ENCODE results near the gene MEIOSIN. TPM values are rescaled to one million over a fixed set of nuclear protein-coding genes. Genes with fewer than 3 reads are reported as not detected.
A peak's percentile ranks its signal among the peaks of the same experiment; 100 is the strongest.

Gene MEIOSIN
- total RNA-seq, 4 donors from 2014 or later, result not detected

- Histone ChIP-seq H3K36me3 (no peaks in the 10 kb centered on the region), H3K27me3 (no peaks in the 10 kb centered on the region), H3K4me1 (peaks cover 6 to 27% (median 16%) of the 10 kb centered on the region in 4 donors), H3K4me3 (peak within 1 kb of the TSS; percentile 74 to 98 (median 86)), H3K27ac (peak within 1 kb of the TSS; percentile 79 to 93 (median 84)), H3K9me3 (no peaks in the 10 kb centered on the region)
- in situ Hi-C loops (cut with MboI; ENCODE audit: low pct_ligation_motif_present in 1 of 4, low pct_unique_long_range_greater_than_20kb in 1 of 4, low sequenced_read_pairs in 3 of 4) (no loop called here), intact Hi-C loops (cut with DNase I; ENCODE audit: low total_unique reads) (no loop called here)
- WGBS, 2 donors (ENCODE audit: low coverage in 1 of 2), result 2% methylated on average over 21 to 44 of the region's 48 CpGs
- TF ChIP-seq POLR2A (IDR thresholded peaks at IDR 0.05) (peak; percentile 93), EP300 (IDR thresholded peaks at IDR 0.05; ENCODE audit: low read depth) (no peak), CTCF (IDR thresholded peaks at IDR 0.05) (peak in 2 of 5 experiments; percentile 3 to 12), POLR2AphosphoS5 (IDR thresholded peaks at IDR 0.05) (peak; percentile 88 to 95 (median 95))
- peak; percentile 97 for DNase-seq
These were observed 2.6 kb upstream of the MEIOSIN start, which contains the start of gene FBXO46 for GRCh38 chr19:45730368-45731288. FBXO46 (minus strand) TSS chr19:45730896; CDS start chr19:45713495, 17,401 bp downstream.

- Histone ChIP-seq H3K4me1 (no peaks in the 10 kb centered on the region), H3K36me3 (no peaks in the 10 kb centered on the region), H3K27ac (no peak overlapping the region), H3K9me3 (no peaks in the 10 kb centered on the region), H3K4me3 (no peak overlapping the region), H3K27me3 (no peaks in the 10 kb centered on the region)
- no peak for TF ChIP-seq POLR2AphosphoS5 (IDR thresholded peaks at IDR 0.05)
- in situ Hi-C loops (cut with MboI; ENCODE audit: low pct_ligation_motif_present in 1 of 4, low pct_unique_long_range_greater_than_20kb in 1 of 4, low sequenced_read_pairs in 3 of 4), result no loop called here
- intact Hi-C loops (cut with DNase I; ENCODE audit: low total_unique reads), result no loop called here
- DNase-seq, result no peak
- 86% methylated on average over 10 of the region's 10 CpGs; no CpG with 5 or more reads in 1 of the 2 donors for WGBS, 2 donors (ENCODE audit: low coverage in 1 of 2)
These were observed 6.5 kb downstream of the MEIOSIN start for GRCh38 chr19:45739498-45740439.

GRCh38 chr19:45742969-45743368 is 9.7 kb downstream of the MEIOSIN start:
- intact Hi-C loops (cut with DNase I; ENCODE audit: low total_unique reads), result no loop called here
- no peak for DNase-seq

GRCh38 chr19:45745606-45746005 is 12.4 kb downstream of the MEIOSIN start:
- TF ChIP-seq POLR2A (IDR thresholded peaks at IDR 0.05) (no peak), EP300 (IDR thresholded peaks at IDR 0.05; ENCODE audit: low read depth) (no peak), CTCF (IDR thresholded peaks at IDR 0.05) (no peak), POLR2AphosphoS5 (IDR thresholded peaks at IDR 0.05) (no peak)
- H3K4me1 ChIP-seq, result no peaks in the 10 kb centered on the region
- no peak overlapping the region for H3K27ac ChIP-seq
- DNase-seq, result no peak
- 88 to 100% methylated on average over 4 to 6 of the region's 6 CpGs for WGBS, 2 donors (ENCODE audit: low coverage in 1 of 2)
- H3K36me3 ChIP-seq, result no peaks in the 10 kb centered on the region
- H3K9me3 ChIP-seq, result no peaks in the 10 kb centered on the region
- intact Hi-C loops (cut with DNase I; ENCODE audit: low total_unique reads), result no loop called here
- H3K4me3 ChIP-seq, result no peak overlapping the region
- H3K27me3 ChIP-seq, result no peaks in the 10 kb centered on the region
- in situ Hi-C loops (cut with MboI; ENCODE audit: low pct_ligation_motif_present in 1 of 4, low pct_unique_long_range_greater_than_20kb in 1 of 4, low sequenced_read_pairs in 3 of 4), result no loop called here

More at GRCh38 chr19:45742969-45743368, 9.7 kb downstream of the MEIOSIN start:
- H3K4me3 ChIP-seq, result no peak overlapping the region
- no peaks in the 10 kb centered on the region for H3K27me3 ChIP-seq
- H3K4me1 ChIP-seq, result no peaks in the 10 kb centered on the region
- H3K27ac ChIP-seq, result no peak overlapping the region
- TF ChIP-seq EP300 (IDR thresholded peaks at IDR 0.05; ENCODE audit: low read depth), result no peak
- TF ChIP-seq POLR2AphosphoS5 (IDR thresholded peaks at IDR 0.05), result no peak
- TF ChIP-seq CTCF (IDR thresholded peaks at IDR 0.05), result no peak
- no peak for TF ChIP-seq POLR2A (IDR thresholded peaks at IDR 0.05)
- no peaks in the 10 kb centered on the region for H3K9me3 ChIP-seq
- WGBS, 2 donors (ENCODE audit: low coverage in 1 of 2), result 57 to 71% methylated on average over 2 to 4 of the region's 4 CpGs
- in situ Hi-C loops (cut with MboI; ENCODE audit: low pct_ligation_motif_present in 1 of 4, low pct_unique_long_range_greater_than_20kb in 1 of 4, low sequenced_read_pairs in 3 of 4), result no loop called here
- H3K36me3 ChIP-seq, result no peaks in the 10 kb centered on the region

Measured in transverse colon (tissue), 4 donors.